ENCODE data around the gene PIP4K2A.

The PIP4K2A gene

GRCh38 chr10:22603581-22603980 lies 110.8 kb downstream of the PIP4K2A start:
- no peak for DNase-seq (ENCODE audit: low read depth in 1 of 2, low spot score in 1 of 2)

- DNase-seq (ENCODE audit: low read depth in 1 of 2, low spot score in 1 of 2): no peak
Measured at GRCh38 chr10:22601618-22602017, 112.8 kb downstream of the PIP4K2A start.

DNA sequence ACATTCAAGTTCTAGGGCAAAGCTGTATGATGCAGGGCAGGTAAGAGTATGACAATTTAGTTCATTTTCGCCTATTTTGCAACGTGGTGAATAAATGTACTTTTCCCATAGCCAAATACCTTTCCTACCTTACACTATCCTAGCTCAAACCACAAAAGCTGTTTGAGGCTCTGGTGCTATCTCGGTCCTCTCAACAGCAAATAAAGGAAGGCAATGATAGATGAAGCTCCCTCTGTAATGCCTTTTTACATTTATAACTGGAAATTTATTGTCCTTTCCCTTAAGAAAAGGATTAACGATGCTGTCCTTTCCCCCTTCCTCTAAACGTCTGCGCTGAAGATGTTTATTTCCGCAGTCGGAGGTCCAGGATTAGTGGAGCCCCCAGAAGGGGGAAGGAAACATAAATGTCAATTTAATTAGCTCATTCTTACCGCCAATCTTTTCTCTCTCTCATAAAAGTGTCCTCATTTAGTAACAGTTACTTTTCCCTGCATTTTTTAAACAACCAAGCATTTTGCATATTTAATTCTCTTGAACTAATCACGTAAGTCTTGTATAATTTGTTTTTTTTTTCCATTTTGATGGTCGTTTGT lies 114.6 kb downstream of the PIP4K2A start:
- no peak for DNase-seq (ENCODE audit: low read depth in 1 of 2, low spot score in 1 of 2)

GRCh38 chr10:22599048-22599561 lies 115.3 kb downstream of the PIP4K2A start:
- DNase-seq (ENCODE audit: low read depth in 1 of 2, low spot score in 1 of 2): no peak

GRCh38 chr10:22598478-22598877 lies 115.9 kb downstream of the PIP4K2A start:
- DNase-seq (ENCODE audit: low read depth in 1 of 2, low spot score in 1 of 2): no peak

DNA sequence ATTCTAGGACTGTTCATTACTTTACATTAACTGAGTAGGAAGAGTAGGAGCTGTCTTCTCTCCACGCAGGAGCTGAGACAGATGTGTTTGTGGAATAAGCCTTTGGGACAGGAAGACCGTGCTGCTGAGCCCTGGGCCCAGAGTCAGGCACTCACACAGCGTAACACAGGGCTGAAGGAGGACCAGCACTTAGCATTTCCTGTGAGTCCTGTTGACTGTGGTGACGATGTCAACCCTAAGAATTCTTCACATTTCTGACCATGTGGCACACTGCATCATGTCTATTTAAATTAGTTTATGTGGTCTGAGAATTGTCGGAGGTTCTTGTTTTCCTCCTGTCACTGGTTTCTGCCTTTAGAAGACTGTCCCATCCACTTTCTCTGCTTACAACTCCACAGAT lies 117.2 kb downstream of the PIP4K2A start:
- DNase-seq (ENCODE audit: low read depth in 1 of 2, low spot score in 1 of 2): no peak

- no peak for DNase-seq (ENCODE audit: low read depth in 1 of 2, low spot score in 1 of 2)
Measured at GRCh38 chr10:22593636-22594198, 120.7 kb downstream of the PIP4K2A start.

DNA sequence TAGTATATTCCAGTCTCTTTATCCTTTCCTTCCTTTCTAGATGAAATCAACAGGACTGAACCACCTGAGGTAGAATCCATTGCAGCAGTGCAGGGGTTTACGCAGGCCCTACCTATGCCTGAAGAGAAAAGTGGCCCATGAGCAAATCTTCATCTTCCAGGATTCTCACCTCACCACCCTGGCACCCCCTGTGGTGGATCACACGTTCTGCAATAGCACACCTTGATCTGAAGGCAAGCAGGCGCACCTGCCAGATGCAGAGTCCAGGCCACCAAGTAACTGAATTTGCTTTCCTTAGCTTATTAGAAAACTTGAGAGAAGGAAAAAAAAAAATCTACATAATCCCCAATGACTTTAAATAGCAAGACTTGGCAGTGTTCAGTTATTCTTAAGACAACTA lies 121.4 kb downstream of the PIP4K2A start:
- no peak for DNase-seq (ENCODE audit: low read depth in 1 of 2, low spot score in 1 of 2)

- no peak for DNase-seq (ENCODE audit: low read depth in 1 of 2, low spot score in 1 of 2)
Measured at GRCh38 chr10:22589851-22590514, 124.4 kb downstream of the PIP4K2A start.

- no peak for DNase-seq (ENCODE audit: low read depth in 1 of 2, low spot score in 1 of 2)
Measured at GRCh38 chr10:22588462-22588861, 125.9 kb downstream of the PIP4K2A start.

DNA sequence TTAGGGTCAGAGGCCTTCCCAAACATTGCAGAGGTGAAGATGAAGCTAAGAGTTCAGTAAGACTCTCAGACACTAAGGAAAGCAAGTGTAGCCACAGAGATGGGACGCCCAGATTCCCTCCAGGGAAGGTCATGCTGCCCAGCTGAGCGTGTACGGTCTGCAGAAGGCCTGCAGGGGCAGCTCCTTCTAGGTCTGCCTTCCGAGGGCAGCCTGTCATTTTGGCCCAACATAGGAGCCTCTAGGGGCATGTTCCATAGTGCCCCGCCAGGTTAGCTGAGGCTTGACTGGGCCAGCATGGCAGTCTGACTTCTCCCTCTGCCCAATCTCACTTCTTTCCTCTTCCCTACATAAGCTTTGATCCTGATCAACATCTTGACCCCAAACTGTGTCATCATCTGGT lies 130.7 kb downstream of the PIP4K2A start:
- DNase-seq (ENCODE audit: low read depth in 1 of 2, low spot score in 1 of 2): no peak

- no peak for DNase-seq (ENCODE audit: low read depth in 1 of 2, low spot score in 1 of 2)
Measured at GRCh38 chr10:22581461-22581860, 132.9 kb downstream of the PIP4K2A start.

- DNase-seq (ENCODE audit: low read depth in 1 of 2, low spot score in 1 of 2): no peak
Measured at GRCh38 chr10:22580711-22581110, 133.7 kb downstream of the PIP4K2A start.

GRCh38 chr10:22579826-22580225 lies 134.6 kb downstream of the PIP4K2A start:
- no peak for DNase-seq (ENCODE audit: low read depth in 1 of 2, low spot score in 1 of 2)

- DNase-seq (ENCODE audit: low read depth in 1 of 2, low spot score in 1 of 2): no peak
Measured at GRCh38 chr10:22573820-22574569, 140.4 kb downstream of the PIP4K2A start.

DNA sequence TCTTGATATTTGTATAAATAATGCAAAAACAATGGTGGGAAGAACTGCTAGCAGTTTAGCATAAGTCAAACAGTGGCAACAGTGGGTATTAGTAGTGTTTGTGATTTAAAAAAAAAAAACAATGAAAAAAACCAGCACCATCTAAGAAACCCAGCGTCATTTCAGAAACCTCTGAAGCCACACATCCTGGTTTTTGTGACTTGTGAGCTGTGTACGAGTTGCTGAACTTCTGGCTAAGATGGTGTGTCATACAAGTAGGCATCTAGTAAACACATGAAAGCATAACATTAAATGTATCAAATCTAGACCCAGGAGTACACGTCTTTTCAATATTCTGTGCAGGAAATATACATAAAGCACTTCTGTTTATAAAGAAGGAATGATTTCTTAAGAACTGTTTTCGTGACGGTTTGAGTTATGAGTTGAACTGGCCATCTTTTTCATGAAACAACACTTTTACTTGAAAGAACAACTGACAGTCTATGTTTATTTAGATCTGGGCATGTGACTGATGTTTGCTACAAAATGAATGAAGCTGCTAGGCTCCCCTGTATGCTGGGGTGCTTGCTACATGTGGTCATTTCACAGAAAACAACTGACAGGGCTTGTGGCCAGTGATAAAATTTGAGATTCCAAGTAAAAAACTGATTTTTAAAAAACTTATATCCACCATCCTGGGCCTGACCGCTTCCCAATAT lies 143.5 kb downstream of the PIP4K2A start:
- no peak for DNase-seq (ENCODE audit: low read depth in 1 of 2, low spot score in 1 of 2)

DNA sequence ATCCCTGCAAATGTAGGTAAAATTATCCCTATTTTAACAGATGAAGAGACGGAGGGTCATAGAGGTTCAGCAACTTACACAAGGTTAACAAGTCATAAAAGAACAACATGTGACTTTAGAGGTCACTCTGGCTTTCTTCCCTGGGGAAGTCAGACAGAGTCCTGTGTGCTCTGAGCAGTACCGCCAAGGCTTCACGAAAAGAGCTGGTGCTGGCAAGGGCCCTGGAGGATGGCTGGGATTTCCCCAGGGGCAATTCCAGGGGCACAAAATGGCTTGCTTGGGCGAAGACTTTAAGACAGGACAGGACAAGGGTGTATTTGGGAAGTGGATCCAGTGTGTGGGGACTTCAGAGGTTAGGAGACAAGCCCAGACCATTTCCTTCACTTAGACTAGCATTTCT lies 144.1 kb downstream of the PIP4K2A start:
- no peak for DNase-seq (ENCODE audit: low read depth in 1 of 2, low spot score in 1 of 2)

- DNase-seq (ENCODE audit: low read depth in 1 of 2, low spot score in 1 of 2): no peak
Measured at GRCh38 chr10:22568928-22569327, 145.4 kb downstream of the PIP4K2A start.

DNA sequence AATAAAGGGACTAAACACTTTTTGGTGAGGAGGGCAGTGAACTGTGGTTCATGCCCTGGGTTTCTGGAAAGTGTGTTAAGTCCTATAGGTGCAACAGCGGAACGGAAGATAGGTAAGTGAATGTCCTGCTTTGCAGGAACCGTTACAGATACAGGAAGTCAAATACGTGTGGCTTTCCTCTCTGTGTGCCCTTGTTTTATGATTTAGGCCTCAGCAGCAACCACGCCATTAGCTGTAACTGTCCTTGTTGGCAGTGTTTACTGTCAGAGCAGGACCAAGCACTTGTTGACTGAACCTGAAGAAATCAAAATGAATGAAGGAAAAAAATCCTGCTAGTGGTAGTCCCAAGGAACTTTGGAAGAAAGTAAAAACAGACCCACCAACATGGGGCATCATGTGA lies 150.3 kb downstream of the PIP4K2A start:
- no peak for DNase-seq (ENCODE audit: low read depth in 1 of 2, low spot score in 1 of 2)

DNA sequence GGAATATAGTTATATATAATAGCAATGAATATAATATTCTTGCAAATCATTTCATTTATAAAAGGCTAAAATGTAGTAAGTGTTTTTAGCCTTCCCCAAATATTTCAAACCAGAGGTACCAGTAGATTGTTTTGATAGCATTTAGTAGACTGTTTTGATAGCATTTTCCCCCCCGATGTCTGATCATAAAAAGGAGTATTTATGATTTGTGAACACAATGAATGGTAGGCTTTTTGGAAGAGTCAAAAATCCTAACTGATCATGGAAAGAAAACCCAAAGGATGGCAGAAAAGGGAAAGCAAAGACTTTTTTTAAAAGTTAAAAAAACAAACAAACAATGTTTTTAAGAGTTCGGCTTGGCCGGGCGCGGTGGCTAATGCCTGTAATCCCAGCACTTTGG lies 152.5 kb downstream of the PIP4K2A start:
- no peak for DNase-seq (ENCODE audit: low read depth in 1 of 2, low spot score in 1 of 2)

DNA sequence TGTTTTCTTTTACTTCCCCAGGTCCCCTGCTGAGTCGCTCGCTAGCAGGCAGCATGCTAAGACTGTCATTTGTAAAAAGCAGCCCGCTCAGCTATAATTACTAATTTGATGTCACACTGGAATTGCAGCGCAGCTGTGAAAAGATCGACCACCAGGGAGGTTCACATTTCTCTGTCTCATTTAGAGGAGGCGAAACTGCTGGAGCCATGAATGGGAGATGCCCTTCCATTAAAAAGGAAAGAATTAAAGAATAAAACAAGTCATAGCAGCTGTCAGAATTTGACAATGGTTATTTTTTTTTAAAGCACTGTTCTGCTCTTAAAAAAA lies 153.5 kb downstream of the PIP4K2A start:
- DNase-seq (ENCODE audit: low read depth in 1 of 2, low spot score in 1 of 2): no peak

All from stimulated activated CD4-positive, alpha-beta T cell treated with anti-CD3 and anti-CD28 coated beads, Interleukin-15, amount 100 ng/mL, for 1 hour (primary cell).